Liver (tissue), 9 donors: ENCODE results near the gene KCNMA1. TPM values are rescaled to one million over a fixed set of nuclear protein-coding genes. Genes with fewer than 3 reads are reported as not detected.

Experiments used
- DNase-seq: peaks from one replicate; pipeline ENCODE4 v3.0.0-alpha.2; 2017; ENCODE audit warnings: low spot score
- H3K27ac ChIP-seq, 2 donors: one replicate each; pipeline ENCODE4 v1.7.0; 2013; ENCODE audit warnings: inconsistent platforms in 2 of 2, low read length in 2 of 2, control low read depth in 1 of 2, low read depth in 1 of 2, mild to moderate bottlenecking in 1 of 2
- H3K27me3 ChIP-seq, 4 donors: one replicate each; pipeline versions ENCODE4 v1.6.1 to v1.7.0; 2013; ENCODE audit warnings: low read length in 3 of 4, inconsistent platforms in 1 of 4, mild to moderate bottlenecking in 1 of 4, moderate library complexity in 1 of 4; ENCODE audit not compliant: control insufficient read depth in 4 of 4, insufficient read depth in 4 of 4
- H3K36me3 ChIP-seq, 4 donors: one replicate each; pipeline versions ENCODE4 v1.6.1 to v1.7.0; 2013; ENCODE audit warnings: low read length in 3 of 4, mild to moderate bottlenecking in 3 of 4, low read depth in 1 of 4, moderate library complexity in 1 of 4; ENCODE audit not compliant: control insufficient read depth in 4 of 4, insufficient read depth in 3 of 4
- H3K4me1 ChIP-seq, 4 donors: one replicate each; pipeline versions ENCODE4 v1.6.1 to v1.7.0; 2013; ENCODE audit warnings: low read length in 3 of 4, mild to moderate bottlenecking in 3 of 4, moderate library complexity in 1 of 4; ENCODE audit not compliant: control insufficient read depth in 4 of 4, insufficient read depth in 4 of 4
- H3K4me3 ChIP-seq, 3 donors: one replicate each; pipeline versions ENCODE4 v1.6.1 to v1.7.0; 2013; ENCODE audit warnings: low read length in 3 of 3, control low read depth in 1 of 3, low read depth in 1 of 3, mild to moderate bottlenecking in 1 of 3
- H3K9ac ChIP-seq, 2 donors: one replicate each; pipeline ENCODE4 v1.7.0; 2013; ENCODE audit warnings: low read length in 2 of 2, mild to moderate bottlenecking in 2 of 2, moderate library complexity in 2 of 2, control low read depth in 1 of 2, low read depth in 1 of 2
- H3K9me3 ChIP-seq, 4 donors: one replicate each; pipeline versions ENCODE4 v1.6.1 to v1.7.0; 2013; ENCODE audit warnings: low read length in 3 of 4; ENCODE audit not compliant: control insufficient read depth in 4 of 4
- CTCF ChIP-seq: fragments of 150-350 bp; IDR thresholded peaks from 2 replicates; pipeline ENCODE4 v1.5.1; 2017; ENCODE audit warnings: improper control_type of control experiment, low read depth, low read length; ENCODE audit not compliant: missing input control
- EGR1 ChIP-seq, 2 donors: IDR thresholded peaks; 2 replicates each; pipeline ENCODE4 v1.6.1; 2016 to 2018; ENCODE audit warnings: antibody characterized with exemption in 2 of 2, low read depth in 2 of 2
- FOXA1 ChIP-seq: IDR thresholded peaks from 2 replicates; pipeline ENCODE4 v1.6.1; 2016; ENCODE audit warnings: antibody characterized with exemption
- FOXA2 ChIP-seq: IDR thresholded peaks from 2 replicates; pipeline ENCODE4 v1.6.1; 2016; ENCODE audit warnings: antibody characterized with exemption
- GABPA ChIP-seq, 2 donors: IDR thresholded peaks in 1 of 2; conservative IDR thresholded peaks in 1 of 2; 2 replicates each; pipeline ENCODE4 v1.6.1; 2016; ENCODE audit warnings: antibody characterized with exemption in 2 of 2, mild to moderate bottlenecking in 1 of 2, moderate library complexity in 1 of 2
- HNF4A ChIP-seq, 2 donors: conservative IDR thresholded peaks; 2 replicates each; pipeline ENCODE4 v1.6.1; 2016; ENCODE audit warnings: antibody characterized with exemption in 2 of 2, mild to moderate bottlenecking in 2 of 2
- HNF4G ChIP-seq: IDR thresholded peaks from 2 replicates; pipeline ENCODE4 v1.6.1; 2016; ENCODE audit warnings: antibody characterized with exemption
- JUND ChIP-seq, 2 donors: IDR thresholded peaks; 2 replicates each; pipeline ENCODE4 v1.6.1; 2016; ENCODE audit warnings: antibody characterized with exemption in 2 of 2
- MAX ChIP-seq: IDR thresholded peaks from 2 replicates; pipeline ENCODE4 v1.6.1; 2016; ENCODE audit warnings: antibody characterized with exemption
- NR2F2 ChIP-seq: IDR thresholded peaks from 2 replicates; pipeline ENCODE4 v1.6.1; 2016; ENCODE audit warnings: antibody characterized with exemption
- RXRA ChIP-seq, 2 donors: IDR thresholded peaks; 2 replicates each; pipeline ENCODE4 v1.6.1; 2017 to 2018; ENCODE audit warnings: antibody characterized with exemption in 2 of 2, mild to moderate bottlenecking in 1 of 2
- SP1 ChIP-seq: IDR thresholded peaks from 2 replicates; pipeline ENCODE4 v1.6.1; 2018; ENCODE audit warnings: antibody characterized with exemption, mild to moderate bottlenecking
- TAF1 ChIP-seq: conservative IDR thresholded peaks from 2 replicates; pipeline ENCODE4 v1.6.1; 2016; ENCODE audit warnings: antibody characterized with exemption, mild to moderate bottlenecking
- YY1 ChIP-seq: IDR thresholded peaks from 2 replicates; pipeline ENCODE4 v1.6.1; 2016; ENCODE audit warnings: antibody characterized with exemption, mild to moderate bottlenecking
- WGBS: extraction: QIAGEN DNeasy Blood & Tissue Kit; methylation state at CpG from one replicate; pipeline ENCODE4 v1.1.7; 2013; 5-methylcytosine and 5-hydroxymethylcytosine counted together
- polyA plus RNA-seq, 2 donors: library from polyadenylated mRNA; stranded (reverse) in 1 of 2; unstranded in 1 of 2; fragments of 200-250 nt in 1 of 2; fragments of >200 nt in 1 of 2; fragmentation: Nextera tagmentation in 1 of 2; extraction: Ambion mirVana in 1 of 2; gene quantifications; one replicate each; pipeline versions ENCODE4 v1.2.1 to v1.2.3, GENCODE V29; 2013 to 2015
- total RNA-seq, 2 donors: library from RNA; depleted of rRNA; stranded (reverse); fragments of >200 nt; gene quantifications; one replicate each; pipeline ENCODE4 v1.2.3, GENCODE V29; 2014
- TF ChIP-seq, protein P1 (sequence below): IDR thresholded peaks from 2 replicates; pipeline ENCODE4 v1.6.1; 2016; ENCODE audit warnings: antibody characterized with exemption, mild to moderate bottlenecking
- TF ChIP-seq, protein P2 (sequence below): IDR thresholded peaks from 2 replicates; pipeline ENCODE4 v1.6.1; 2016; ENCODE audit warnings: antibody characterized with exemption
- donor health status: healthy.
- donor health status: healthy.
- donor health status: healthy.
- donor health status: healthy.
- donor health status: healthy.

The KCNMA1 gene
- total and polyA plus RNA-seq, 4 donors, result 2.5 to 9.7 (median 4.7) TPM

- Histone ChIP-seq H3K9me3 (no peaks in the 10 kb centered on the region), H3K27me3 (no peaks in the 10 kb centered on the region), H3K9ac (no peak overlapping the region), H3K27ac (no peak overlapping the region), H3K4me1 (peaks cover 0 to 2% (median 0%) of the 10 kb centered on the region in 4 donors), H3K36me3 (no peaks in the 10 kb centered on the region), H3K4me3 (no peak overlapping the region)
- TF ChIP-seq, protein P1, sequence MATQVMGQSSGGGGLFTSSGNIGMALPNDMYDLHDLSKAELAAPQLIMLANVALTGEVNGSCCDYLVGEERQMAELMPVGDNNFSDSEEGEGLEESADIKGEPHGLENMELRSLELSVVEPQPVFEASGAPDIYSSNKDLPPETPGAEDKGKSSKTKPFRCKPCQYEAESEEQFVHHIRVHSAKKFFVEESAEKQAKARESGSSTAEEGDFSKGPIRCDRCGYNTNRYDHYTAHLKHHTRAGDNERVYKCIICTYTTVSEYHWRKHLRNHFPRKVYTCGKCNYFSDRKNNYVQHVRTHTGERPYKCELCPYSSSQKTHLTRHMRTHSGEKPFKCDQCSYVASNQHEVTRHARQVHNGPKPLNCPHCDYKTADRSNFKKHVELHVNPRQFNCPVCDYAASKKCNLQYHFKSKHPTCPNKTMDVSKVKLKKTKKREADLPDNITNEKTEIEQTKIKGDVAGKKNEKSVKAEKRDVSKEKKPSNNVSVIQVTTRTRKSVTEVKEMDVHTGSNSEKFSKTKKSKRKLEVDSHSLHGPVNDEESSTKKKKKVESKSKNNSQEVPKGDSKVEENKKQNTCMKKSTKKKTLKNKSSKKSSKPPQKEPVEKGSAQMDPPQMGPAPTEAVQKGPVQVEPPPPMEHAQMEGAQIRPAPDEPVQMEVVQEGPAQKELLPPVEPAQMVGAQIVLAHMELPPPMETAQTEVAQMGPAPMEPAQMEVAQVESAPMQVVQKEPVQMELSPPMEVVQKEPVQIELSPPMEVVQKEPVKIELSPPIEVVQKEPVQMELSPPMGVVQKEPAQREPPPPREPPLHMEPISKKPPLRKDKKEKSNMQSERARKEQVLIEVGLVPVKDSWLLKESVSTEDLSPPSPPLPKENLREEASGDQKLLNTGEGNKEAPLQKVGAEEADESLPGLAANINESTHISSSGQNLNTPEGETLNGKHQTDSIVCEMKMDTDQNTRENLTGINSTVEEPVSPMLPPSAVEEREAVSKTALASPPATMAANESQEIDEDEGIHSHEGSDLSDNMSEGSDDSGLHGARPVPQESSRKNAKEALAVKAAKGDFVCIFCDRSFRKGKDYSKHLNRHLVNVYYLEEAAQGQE, result no peak
- TF ChIP-seq RXRA (IDR thresholded peaks at IDR 0.05), result no peak
- TF ChIP-seq JUND (IDR thresholded peaks at IDR 0.05), result no peak
- TF ChIP-seq HNF4G, result no peak
- no peak for TF ChIP-seq MAX
- no peak for TF ChIP-seq YY1
- TF ChIP-seq FOXA2, result no peak
- no peak for TF ChIP-seq CTCF
- no peak for TF ChIP-seq TAF1
- TF ChIP-seq NR2F2, result no peak
- TF ChIP-seq FOXA1, result no peak
- TF ChIP-seq GABPA (IDR thresholded peaks at IDR 0.05 in 1 of 2, conservative IDR thresholded peaks at IDR 0.05 in 1 of 2), result no peak
- TF ChIP-seq SP1, result no peak
- TF ChIP-seq EGR1 (IDR thresholded peaks at IDR 0.05; ENCODE audit: low read depth in 2 of 2), result no peak
- TF ChIP-seq HNF4A (conservative IDR thresholded peaks at IDR 0.05), result no peak
- DNase-seq, result no peak
- WGBS, result 93% methylated on average over 3 of the region's 3 CpGs
Measured at GRCh38 chr10:77261146-77261545, 376.5 kb downstream of the KCNMA1 start.

DNA sequence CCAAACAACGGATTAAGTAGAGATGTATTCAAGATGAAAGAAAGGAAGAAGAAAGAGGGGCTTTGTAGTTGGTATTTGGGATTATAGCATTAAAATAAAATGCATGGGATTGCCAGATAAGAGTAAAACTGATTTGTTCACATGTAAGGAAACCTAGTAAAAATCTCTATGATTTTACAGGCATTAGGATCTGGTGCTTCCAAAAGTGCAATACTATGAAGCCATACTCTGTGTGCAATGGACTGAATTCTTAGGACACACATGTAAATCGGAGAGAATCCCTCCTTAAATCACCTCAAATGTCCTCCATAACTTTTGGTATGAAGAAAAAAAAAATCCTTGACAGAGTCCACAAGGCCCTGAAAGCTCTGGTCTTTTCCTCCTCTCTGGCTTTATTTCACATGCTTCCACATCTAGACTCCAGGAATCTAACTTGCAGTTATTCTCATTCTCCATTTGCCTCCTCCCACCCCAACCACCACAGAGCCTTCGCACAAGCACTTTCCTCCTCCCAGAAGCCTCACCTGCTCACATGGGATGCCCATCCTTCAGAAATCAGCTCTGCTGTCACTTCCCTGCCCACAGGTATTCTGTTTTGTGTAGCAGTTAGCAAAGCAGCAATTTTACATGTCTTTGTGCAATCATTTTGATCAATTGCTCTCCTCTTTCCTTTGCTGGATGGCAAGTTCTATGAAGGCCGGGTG, 378.3 kb downstream of the KCNMA1 start:
- TF ChIP-seq EGR1 (IDR thresholded peaks at IDR 0.05; ENCODE audit: low read depth in 2 of 2), result no peak
- no peak for TF ChIP-seq HNF4A (conservative IDR thresholded peaks at IDR 0.05)
- no peak for TF ChIP-seq HNF4G
- no peak for TF ChIP-seq MAX
- no peak for TF ChIP-seq FOXA1
- TF ChIP-seq, protein P1, result no peak
- no peak for TF ChIP-seq SP1
- no peak for TF ChIP-seq TAF1
- no peak for TF ChIP-seq FOXA2
- no peak for TF ChIP-seq CTCF
- no peak for TF ChIP-seq NR2F2
- TF ChIP-seq, protein P2, sequence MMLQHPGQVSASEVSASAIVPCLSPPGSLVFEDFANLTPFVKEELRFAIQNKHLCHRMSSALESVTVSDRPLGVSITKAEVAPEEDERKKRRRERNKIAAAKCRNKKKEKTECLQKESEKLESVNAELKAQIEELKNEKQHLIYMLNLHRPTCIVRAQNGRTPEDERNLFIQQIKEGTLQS, result no peak
- no peak for TF ChIP-seq JUND (IDR thresholded peaks at IDR 0.05)
- Histone ChIP-seq H3K9me3 (no peaks in the 10 kb centered on the region), H3K9ac (no peak overlapping the region), H3K27ac (no peak overlapping the region), H3K27me3 (no peaks in the 10 kb centered on the region), H3K36me3 (no peaks in the 10 kb centered on the region), H3K4me1 (no peaks in the 10 kb centered on the region), H3K4me3 (no peak overlapping the region)
- no peak for DNase-seq
- WGBS, result 89% methylated on average over 4 of the region's 4 CpGs
